Vagina (tissue), 2 donors: Measurements from ENCODE around the gene SLC8A1.

ENCODE experiments used
- POLR2A ChIP-seq, 2 donors: fragments of 450-650 bp; IDR thresholded peaks; one replicate each; pipeline ENCODE4 v1.6.1; 2017; ENCODE audit warnings: antibody characterized with exemption in 2 of 2, mild to moderate bottlenecking in 2 of 2, moderate library complexity in 2 of 2
- POLR2AphosphoS5 ChIP-seq, 2 donors: sonication (generic); formaldehyde crosslinking; IDR thresholded peaks; one replicate each; pipeline ENCODE4 v1.9.0; 2017; ENCODE audit warnings: antibody characterized with exemption in 2 of 2, mild to moderate bottlenecking in 2 of 2, low read depth in 1 of 2; ENCODE audit not compliant: insufficient read depth in 1 of 2
- TF ChIP-seq, protein P1 (sequence below), 3 experiments: fragments of 450-650 bp in 2 of 3; fragments of 200-600 bp in 1 of 3; sonication (generic) in 1 of 3; IDR thresholded peaks; one replicate each; pipeline ENCODE4 v1.5.1; 2017 to 2019; ENCODE audit warnings: antibody characterized with exemption in 3 of 3, mild to moderate bottlenecking in 2 of 3, moderate library complexity in 2 of 3

DNA sequence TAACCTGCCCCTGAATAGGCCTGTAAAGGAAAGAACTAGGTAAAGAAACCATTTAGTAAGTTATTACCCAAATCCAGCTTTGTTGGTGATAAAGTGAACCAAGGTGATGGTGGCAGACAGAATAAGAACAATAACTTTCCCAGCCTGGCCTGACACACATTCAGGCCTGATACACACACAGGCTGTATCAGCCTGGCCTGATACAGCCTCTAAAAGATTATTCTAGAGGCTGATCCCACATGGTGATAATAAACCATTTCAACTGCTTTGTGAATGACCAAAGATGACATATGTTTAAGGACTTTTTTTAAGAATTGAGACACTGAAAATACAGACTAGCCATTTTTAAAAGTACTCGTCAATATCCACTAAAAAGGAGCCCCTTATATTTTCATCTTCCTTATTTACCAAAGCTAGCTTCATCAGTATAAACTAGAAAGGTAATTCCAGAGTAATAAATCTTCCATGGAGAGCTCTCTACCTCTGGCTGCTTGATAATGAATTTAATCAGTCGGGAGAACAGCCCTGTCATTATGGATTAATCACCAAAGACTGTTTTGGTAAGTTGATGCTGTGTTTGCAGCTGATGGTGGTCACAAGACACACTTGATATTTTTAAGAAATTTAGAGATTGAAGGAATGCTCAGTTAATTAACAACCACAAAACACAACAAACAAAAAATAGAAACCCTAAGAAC is 77.2 kb downstream of the SLC8A1 start:
- TF ChIP-seq, protein P1, sequence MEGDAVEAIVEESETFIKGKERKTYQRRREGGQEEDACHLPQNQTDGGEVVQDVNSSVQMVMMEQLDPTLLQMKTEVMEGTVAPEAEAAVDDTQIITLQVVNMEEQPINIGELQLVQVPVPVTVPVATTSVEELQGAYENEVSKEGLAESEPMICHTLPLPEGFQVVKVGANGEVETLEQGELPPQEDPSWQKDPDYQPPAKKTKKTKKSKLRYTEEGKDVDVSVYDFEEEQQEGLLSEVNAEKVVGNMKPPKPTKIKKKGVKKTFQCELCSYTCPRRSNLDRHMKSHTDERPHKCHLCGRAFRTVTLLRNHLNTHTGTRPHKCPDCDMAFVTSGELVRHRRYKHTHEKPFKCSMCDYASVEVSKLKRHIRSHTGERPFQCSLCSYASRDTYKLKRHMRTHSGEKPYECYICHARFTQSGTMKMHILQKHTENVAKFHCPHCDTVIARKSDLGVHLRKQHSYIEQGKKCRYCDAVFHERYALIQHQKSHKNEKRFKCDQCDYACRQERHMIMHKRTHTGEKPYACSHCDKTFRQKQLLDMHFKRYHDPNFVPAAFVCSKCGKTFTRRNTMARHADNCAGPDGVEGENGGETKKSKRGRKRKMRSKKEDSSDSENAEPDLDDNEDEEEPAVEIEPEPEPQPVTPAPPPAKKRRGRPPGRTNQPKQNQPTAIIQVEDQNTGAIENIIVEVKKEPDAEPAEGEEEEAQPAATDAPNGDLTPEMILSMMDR (IDR thresholded peaks at IDR 0.05), result no peak
- no peak for TF ChIP-seq POLR2AphosphoS5 (IDR thresholded peaks at IDR 0.05; ENCODE audit: insufficient read depth in 1 of 2, low read depth in 1 of 2)
- TF ChIP-seq POLR2A (IDR thresholded peaks at IDR 0.05), result no peak
